SK-N-SH (cell line): ENCODE data around the gene DBH.

Source experiments
- EP300 ChIP-seq, 2 experiments: IDR thresholded peaks; 2 replicates each; pipeline versions ENCODE4 v1.4.0 to v1.6.1; 2012; ENCODE audit warnings: borderline replicate concordance in 1 of 2, low read depth in 1 of 2, low read length in 1 of 2
- EZH2phosphoT487 ChIP-seq: fragments of 200-600 bp; sonication (generic); IDR thresholded peaks from 2 replicates; pipeline ENCODE4 v1.6.1; 2017; ENCODE audit warnings: low read depth, mixed run types, mild to moderate bottlenecking, antibody characterized with exemption, moderate library complexity, borderline replicate concordance
- FOXM1 ChIP-seq: IDR thresholded peaks from 2 replicates; pipeline ENCODE4 v1.4.0; 2012; ENCODE audit warnings: low read depth, mild to moderate bottlenecking
- JUND ChIP-seq: IDR thresholded peaks from 2 replicates; pipeline ENCODE4 v1.4.0; 2012
- NRF1 ChIP-seq: IDR thresholded peaks from 2 replicates; pipeline ENCODE4 v1.6.1; 2012; ENCODE audit warnings: low read depth, mild to moderate bottlenecking, low read length
- RAD21 ChIP-seq: IDR thresholded peaks from 2 replicates; pipeline ENCODE4 v1.6.1; 2012; ENCODE audit warnings: mild to moderate bottlenecking, low read length
- RCOR1 ChIP-seq: fragments of 150-350 bp; IDR thresholded peaks from 2 replicates; pipeline ENCODE4 v1.6.1; 2017; ENCODE audit warnings: antibody characterized with exemption, low read length
- SMC3 ChIP-seq: IDR thresholded peaks from 2 replicates; pipeline ENCODE4 v1.6.1; 2012; ENCODE audit warnings: low read depth, low read length, improper control_type of control experiment
- TAF1 ChIP-seq: IDR thresholded peaks from 2 replicates; pipeline ENCODE4 v1.6.1; 2012; ENCODE audit warnings: low read depth, mild to moderate bottlenecking, low read length, moderate library complexity, borderline replicate concordance
- TF ChIP-seq, protein P1 (sequence below): fragments of 200-600 bp; sonication (generic); IDR thresholded peaks from 2 replicates; pipeline ENCODE4 v1.6.1; 2017; ENCODE audit warnings: antibody characterized with exemption, mild to moderate bottlenecking, moderate library complexity
- TF ChIP-seq, protein P2 (sequence below): IDR thresholded peaks from 2 replicates; pipeline ENCODE4 v1.4.0; 2012; ENCODE audit warnings: low read depth

DNA sequence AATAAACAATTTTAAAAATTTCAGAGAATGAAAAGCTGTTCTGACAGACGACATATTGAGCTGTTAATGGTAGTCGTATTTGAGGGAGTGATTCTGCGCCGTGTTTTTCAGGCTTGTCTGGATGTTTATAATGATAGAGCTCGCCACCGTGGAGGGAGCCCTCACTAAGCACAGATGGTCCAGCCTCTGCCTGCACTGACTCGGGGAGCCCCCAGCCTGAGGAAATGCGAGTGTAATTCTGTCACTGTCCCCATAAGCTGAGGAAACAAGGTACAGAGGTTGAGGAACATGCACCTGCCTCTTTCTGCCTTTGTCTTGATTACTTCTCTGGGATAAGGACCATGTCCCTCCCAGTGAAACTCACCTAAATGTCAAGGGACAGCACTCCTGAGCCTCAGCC lies 7.4 kb upstream of the DBH start:
- TF ChIP-seq, protein P1, sequence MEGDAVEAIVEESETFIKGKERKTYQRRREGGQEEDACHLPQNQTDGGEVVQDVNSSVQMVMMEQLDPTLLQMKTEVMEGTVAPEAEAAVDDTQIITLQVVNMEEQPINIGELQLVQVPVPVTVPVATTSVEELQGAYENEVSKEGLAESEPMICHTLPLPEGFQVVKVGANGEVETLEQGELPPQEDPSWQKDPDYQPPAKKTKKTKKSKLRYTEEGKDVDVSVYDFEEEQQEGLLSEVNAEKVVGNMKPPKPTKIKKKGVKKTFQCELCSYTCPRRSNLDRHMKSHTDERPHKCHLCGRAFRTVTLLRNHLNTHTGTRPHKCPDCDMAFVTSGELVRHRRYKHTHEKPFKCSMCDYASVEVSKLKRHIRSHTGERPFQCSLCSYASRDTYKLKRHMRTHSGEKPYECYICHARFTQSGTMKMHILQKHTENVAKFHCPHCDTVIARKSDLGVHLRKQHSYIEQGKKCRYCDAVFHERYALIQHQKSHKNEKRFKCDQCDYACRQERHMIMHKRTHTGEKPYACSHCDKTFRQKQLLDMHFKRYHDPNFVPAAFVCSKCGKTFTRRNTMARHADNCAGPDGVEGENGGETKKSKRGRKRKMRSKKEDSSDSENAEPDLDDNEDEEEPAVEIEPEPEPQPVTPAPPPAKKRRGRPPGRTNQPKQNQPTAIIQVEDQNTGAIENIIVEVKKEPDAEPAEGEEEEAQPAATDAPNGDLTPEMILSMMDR: no peak
- TF ChIP-seq JUND (no peak), RCOR1 (no peak), NRF1 (no peak), RAD21 (no peak), FOXM1 (no peak), SMC3 (no peak), EZH2phosphoT487 (no peak), EP300 (IDR thresholded peaks at IDR 0.05; ENCODE audit: borderline replicate concordance in 1 of 2, low read depth in 1 of 2, low read length in 1 of 2) (no peak), TAF1 (no peak)
- TF ChIP-seq, protein P2, sequence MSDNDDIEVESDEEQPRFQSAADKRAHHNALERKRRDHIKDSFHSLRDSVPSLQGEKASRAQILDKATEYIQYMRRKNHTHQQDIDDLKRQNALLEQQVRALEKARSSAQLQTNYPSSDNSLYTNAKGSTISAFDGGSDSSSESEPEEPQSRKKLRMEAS: no peak
